Keratinocyte (primary cell): Measurements from ENCODE around the gene TENM4. TPM values are rescaled to one million over a fixed set of nuclear protein-coding genes. Genes with fewer than 3 reads are reported as not detected.

Experiments used
- DNase-seq: peaks from one replicate; pipeline ENCODE4 v3.0.0-alpha.2; 2011; ENCODE audit warnings: low read depth, missing footprints, low spot score
- FAIRE-seq: peaks from 2 replicates; lab custom pipeline; 2011; peaks lifted over from hg19 to GRCh38; lab: Jason Lieb, UNC
- H2AFZ ChIP-seq: 2 replicates; pipeline ENCODE4 v1.6.0; 2012; ENCODE audit warnings: low read length, control low read depth, inconsistent platforms; ENCODE audit not compliant: control insufficient read depth
- H3K27ac ChIP-seq: 2 replicates; pipeline ENCODE4 v1.5.1; 2011; ENCODE audit warnings: low read length; ENCODE audit not compliant: control insufficient read depth, insufficient read depth
- H3K27me3 ChIP-seq: 3 replicates; pipeline ENCODE4 v1.6.0; 2011; ENCODE audit warnings: low read length; ENCODE audit not compliant: control insufficient read depth, insufficient read depth; ENCODE audit errors: extremely low read depth
- H3K36me3 ChIP-seq, 2 experiments: 2 replicates in 1 of 2; 3 replicates in 1 of 2; pipeline ENCODE4 v1.5.1; 2011; ENCODE audit warnings: low read length in 2 of 2, mild to moderate bottlenecking in 1 of 2; ENCODE audit not compliant: control insufficient read depth in 2 of 2, insufficient read depth in 2 of 2; ENCODE audit errors: extremely low read depth in 1 of 2
- H3K4me1 ChIP-seq: 3 replicates; pipeline ENCODE4 v1.5.1; 2011; ENCODE audit warnings: low read length; ENCODE audit not compliant: control insufficient read depth, insufficient read depth; ENCODE audit errors: extremely low read depth
- H3K4me2 ChIP-seq: 3 replicates; pipeline ENCODE4 v1.6.0; 2011; ENCODE audit warnings: low read depth, low read length; ENCODE audit not compliant: control insufficient read depth, insufficient read depth; ENCODE audit errors: extremely low read depth
- H3K4me3 ChIP-seq, 3 experiments: fragments of 200-600 bp in 1 of 3; sonication (generic) in 1 of 3; 2 replicates in 2 of 3; 3 replicates in 1 of 3; pipeline ENCODE4 v1.5.1; 2011 to 2016; ENCODE audit warnings: low read length in 3 of 3, mild to moderate bottlenecking in 3 of 3, control low read depth in 2 of 3, inconsistent platforms in 1 of 3, low read depth in 1 of 3, mixed read lengths in 1 of 3, mixed run types in 1 of 3, moderate library complexity in 1 of 3; ENCODE audit not compliant: control insufficient read depth in 2 of 3, insufficient read depth in 2 of 3; ENCODE audit errors: extremely low read depth in 1 of 3
- H3K79me2 ChIP-seq: 2 replicates; pipeline ENCODE4 v1.6.0; 2012; ENCODE audit warnings: low read length; ENCODE audit not compliant: control insufficient read depth, insufficient read depth
- H3K9ac ChIP-seq: 3 replicates; pipeline ENCODE4 v1.6.0; 2011; ENCODE audit warnings: low read length; ENCODE audit not compliant: control insufficient read depth, insufficient read depth; ENCODE audit errors: extremely low read depth
- H3K9me1 ChIP-seq: 3 replicates; pipeline ENCODE4 v1.6.0; 2011; ENCODE audit warnings: low read length; ENCODE audit not compliant: control insufficient read depth, insufficient read depth; ENCODE audit errors: extremely low read depth
- H3K9me3 ChIP-seq: 2 replicates; pipeline ENCODE4 v1.5.1; 2012; ENCODE audit warnings: low read depth, low read length; ENCODE audit not compliant: control insufficient read depth
- H4K20me1 ChIP-seq: 3 replicates; pipeline ENCODE4 v1.6.0; 2011; ENCODE audit warnings: low read length; ENCODE audit not compliant: control insufficient read depth, insufficient read depth; ENCODE audit errors: extremely low read depth
- EZH2 ChIP-seq: IDR thresholded peaks from one replicate; pipeline ENCODE4 v1.6.1; 2012; ENCODE audit warnings: inconsistent platforms, mild to moderate bottlenecking, low read length, moderate library complexity
- dilution Hi-C: fragments of 300-500 bp; cut with MboI; formaldehyde crosslinking; loops from one replicate; pipeline ENCODE4 v1.7.0; 2020; ENCODE audit warnings: low sequenced_read_pairs; ENCODE audit not compliant: extremely low pct_ligation_motif_present
- polyA plus RNA-seq, 5 experiments: library from polyadenylated mRNA; depleted of rRNA in 3 of 5; stranded (reverse) in 3 of 5; stranded (forward) in 1 of 5; unstranded in 1 of 5; fragments of >200 nt; gene quantifications; 1 replicate in 1 of 5; 2 replicates in 3 of 5; 3 replicates in 1 of 5; pipeline versions ENCODE4 v1.2.1 to v1.2.3, GENCODE V29; 2011 to 2012; ENCODE audit warnings: missing spikeins in 2 of 5, low read depth in 1 of 5, low replicate concordance in 1 of 5
- TF ChIP-seq, protein P1 (sequence below), 3 experiments: IDR thresholded peaks in 1 of 3; conservative IDR thresholded peaks in 1 of 3; optimal IDR thresholded peaks in 1 of 3; 2 replicates in 2 of 3; 3 replicates in 1 of 3; pipeline versions ENCODE3 to v1.5.1; 2011; ENCODE audit warnings: low read length in 3 of 3, mild to moderate bottlenecking in 3 of 3, moderate library complexity in 2 of 3, control low read depth in 1 of 3, inconsistent platforms in 1 of 3; ENCODE audit not compliant: insufficient read depth in 2 of 3; ENCODE audit errors: extremely low read depth in 1 of 3

The TENM4 gene
- polyA plus RNA-seq, 1 donor (not counting 4 experiments of a cell fraction or from before 2014, with no cell fraction given): 3.5 TPM

DNA sequence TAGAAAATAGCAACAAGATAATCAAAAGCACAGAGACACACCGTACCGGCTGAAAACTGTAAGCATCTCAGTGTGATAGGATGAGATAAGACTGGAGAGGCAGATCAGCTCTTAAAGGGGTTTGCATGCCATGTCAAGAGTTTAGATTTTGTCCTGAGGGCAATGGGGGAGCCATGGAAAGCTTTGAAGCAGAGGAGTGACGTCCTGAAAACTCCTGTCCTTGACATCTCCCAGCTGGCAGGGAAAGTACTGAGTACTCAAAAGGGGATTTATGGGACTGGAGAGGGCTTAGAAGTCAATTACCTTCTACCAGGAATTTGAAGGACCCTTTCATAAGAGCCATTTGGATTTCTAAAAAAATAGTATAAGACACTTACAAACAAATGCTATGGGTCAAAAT, 445.7 kb downstream of the TENM4 start:
- no peak overlapping the region for H3K27ac ChIP-seq
- DNase-seq (no peak), FAIRE-seq (no peak)
- no peaks in the 10 kb centered on the region for H3K36me3 ChIP-seq
- H3K9me1 ChIP-seq: no peaks in the 10 kb centered on the region
- no peaks in the 10 kb centered on the region for H4K20me1 ChIP-seq
- no peaks in the 10 kb centered on the region for H3K27me3 ChIP-seq
- H3K79me2 ChIP-seq: no peaks in the 10 kb centered on the region
- no peak overlapping the region for H3K4me3 ChIP-seq
- H3K9me3 ChIP-seq: no peaks in the 10 kb centered on the region
- no peak overlapping the region for H3K9ac ChIP-seq
- dilution Hi-C loops: no loop called here
- no peak for TF ChIP-seq EZH2
- TF ChIP-seq, protein P1, sequence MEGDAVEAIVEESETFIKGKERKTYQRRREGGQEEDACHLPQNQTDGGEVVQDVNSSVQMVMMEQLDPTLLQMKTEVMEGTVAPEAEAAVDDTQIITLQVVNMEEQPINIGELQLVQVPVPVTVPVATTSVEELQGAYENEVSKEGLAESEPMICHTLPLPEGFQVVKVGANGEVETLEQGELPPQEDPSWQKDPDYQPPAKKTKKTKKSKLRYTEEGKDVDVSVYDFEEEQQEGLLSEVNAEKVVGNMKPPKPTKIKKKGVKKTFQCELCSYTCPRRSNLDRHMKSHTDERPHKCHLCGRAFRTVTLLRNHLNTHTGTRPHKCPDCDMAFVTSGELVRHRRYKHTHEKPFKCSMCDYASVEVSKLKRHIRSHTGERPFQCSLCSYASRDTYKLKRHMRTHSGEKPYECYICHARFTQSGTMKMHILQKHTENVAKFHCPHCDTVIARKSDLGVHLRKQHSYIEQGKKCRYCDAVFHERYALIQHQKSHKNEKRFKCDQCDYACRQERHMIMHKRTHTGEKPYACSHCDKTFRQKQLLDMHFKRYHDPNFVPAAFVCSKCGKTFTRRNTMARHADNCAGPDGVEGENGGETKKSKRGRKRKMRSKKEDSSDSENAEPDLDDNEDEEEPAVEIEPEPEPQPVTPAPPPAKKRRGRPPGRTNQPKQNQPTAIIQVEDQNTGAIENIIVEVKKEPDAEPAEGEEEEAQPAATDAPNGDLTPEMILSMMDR (optimal IDR thresholded peaks at IDR 0.05 in 1 of 3, IDR thresholded peaks at IDR 0.05 in 1 of 3, conservative IDR thresholded peaks at IDR 0.05 in 1 of 3; ENCODE audit: extremely low read depth in 1 of 3, insufficient read depth in 2 of 3, low read length in 3 of 3): no peak
- H2AFZ ChIP-seq: no peak overlapping the region
- no peak overlapping the region for H3K4me2 ChIP-seq
- no peaks in the 10 kb centered on the region for H3K4me1 ChIP-seq

DNA sequence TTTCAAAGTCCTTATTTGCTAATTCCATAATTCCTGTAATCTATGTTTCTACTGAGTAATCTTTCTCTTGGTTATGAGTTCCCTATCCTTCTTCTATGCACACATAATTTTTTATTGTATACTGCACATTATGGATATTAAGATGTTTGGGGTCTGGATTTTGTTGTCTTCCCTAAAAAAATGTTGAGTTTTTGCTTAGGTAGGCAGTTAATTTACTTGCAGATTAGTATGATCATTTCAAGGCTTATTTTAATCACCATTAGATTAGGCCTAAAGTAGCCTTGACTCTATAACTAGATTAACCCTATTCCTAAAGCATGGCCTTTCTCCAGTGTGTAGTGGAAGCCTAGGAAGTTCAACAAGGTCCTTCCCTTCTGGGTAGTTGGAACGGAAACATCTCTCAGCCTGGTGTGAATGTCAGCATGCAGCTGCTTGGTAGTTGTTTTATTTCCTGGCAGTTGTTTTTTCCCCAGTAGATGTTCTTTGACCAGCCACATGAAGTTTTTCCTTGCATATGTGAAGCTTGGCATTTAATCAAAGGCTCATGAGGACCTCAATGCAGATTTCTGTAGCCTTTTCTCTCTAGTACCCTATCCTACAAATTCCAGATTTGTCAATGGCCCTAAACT, 446.9 kb downstream of the TENM4 start:
- TF ChIP-seq, protein P1 (optimal IDR thresholded peaks at IDR 0.05 in 1 of 3, IDR thresholded peaks at IDR 0.05 in 1 of 3, conservative IDR thresholded peaks at IDR 0.05 in 1 of 3; ENCODE audit: extremely low read depth in 1 of 3, insufficient read depth in 2 of 3, low read length in 3 of 3): no peak
- no peak for TF ChIP-seq EZH2
- no peak for FAIRE-seq
- H3K4me1 ChIP-seq: no peaks in the 10 kb centered on the region
- H3K79me2 ChIP-seq: no peaks in the 10 kb centered on the region
- dilution Hi-C loops: no loop called here
- H2AFZ ChIP-seq: no peak overlapping the region
- no peaks in the 10 kb centered on the region for H3K36me3 ChIP-seq
- no peak overlapping the region for H3K9ac ChIP-seq
- no peaks in the 10 kb centered on the region for H3K9me1 ChIP-seq
- no peaks in the 10 kb centered on the region for H3K27me3 ChIP-seq
- no peaks in the 10 kb centered on the region for H3K9me3 ChIP-seq
- no peak overlapping the region for H3K27ac ChIP-seq
- no peak overlapping the region for H3K4me2 ChIP-seq
- no peak overlapping the region for H3K4me3 ChIP-seq
- DNase-seq: no peak
- no peaks in the 10 kb centered on the region for H4K20me1 ChIP-seq
